NCI-H1694 (cell line): ENCODE data around the gene VPS4A.
"Not testable (repeated sequence)": the region's sequence is repeated elsewhere in the genome, so short reads cannot be mapped to it uniquely, and the experiment has no call there.

Experiments
- DNase-seq: peaks from one replicate; lab custom pipeline; 2025; lab: John Stamatoyannopoulos, UW

The VPS4A gene

GRCh38 chr16:69327585-69328310, 16.6 kb downstream of the VPS4A start:
- DNase-seq = no peak

GRCh38 chr16:69328854-69329316, 17.7 kb downstream of the VPS4A start:
- DNase-seq = no peak

- no peak for DNase-seq
These were observed 18.5 kb downstream of the VPS4A start for GRCh38 chr16:69329369-69330285.

GRCh38 chr16:69330286-69331109, 19.3 kb downstream of the VPS4A start, which contains the start of gene PDF:
Gene PDF (minus strand): TSS chr16:69330588. CDS start chr16:69330570, 18 bp downstream.
- DNase-seq = peak; percentile 82

- no peak for DNase-seq
These were observed 23.5 kb downstream of the VPS4A start for GRCh38 chr16:69334696-69335095.

- DNase-seq = no peak
These were observed 27.6 kb downstream of the VPS4A start for GRCh38 chr16:69338557-69339288.

GRCh38 chr16:69339289-69340094, 28.3 kb downstream of the VPS4A start, which contains the start of the genes COG8 and NIP7:
Gene COG8 (minus strand): TSS chr16:69339564. CDS start chr16:69339552, 12 bp downstream.
Gene NIP7 (plus strand): TSS chr16:69339772. CDS start chr16:69339830, 58 bp downstream.
- DNase-seq = peak; percentile 97

GRCh38 chr16:69340095-69340644, 29.0 kb downstream of the VPS4A start:
- DNase-seq = no peak

GRCh38 chr16:69344171-69344570, 33.0 kb downstream of the VPS4A start:
- DNase-seq = no peak

GRCh38 chr16:69345923-69346322, 34.8 kb downstream of the VPS4A start:
- DNase-seq = no peak

- no peak for DNase-seq
These were observed 35.5 kb downstream of the VPS4A start for GRCh38 chr16:69346683-69347082.

- no peak for DNase-seq
These were observed 37.1 kb downstream of the VPS4A start for GRCh38 chr16:69348222-69348621.

- DNase-seq = no peak
These were observed 38.4 kb downstream of the VPS4A start for GRCh38 chr16:69349536-69349935.

- DNase-seq = no peak
These were observed 39.5 kb downstream of the VPS4A start for GRCh38 chr16:69350536-69351133.

- DNase-seq = peak; percentile 37
These were observed 40.3 kb downstream of the VPS4A start, which contains the start of gene TMED6 for GRCh38 chr16:69351309-69352027. Gene TMED6 (minus strand): TSS chr16:69351786. CDS start chr16:69351753, 33 bp downstream.

- not testable (repeated sequence) for DNase-seq
These were observed 48.9 kb downstream of the VPS4A start for GRCh38 chr16:69360070-69360469.

- DNase-seq = no peak
These were observed 52.1 kb downstream of the VPS4A start for GRCh38 chr16:69363281-69363717.

- DNase-seq = no peak
These were observed 52.9 kb downstream of the VPS4A start for GRCh38 chr16:69364088-69364487.

- DNase-seq = no peak
These were observed 54.8 kb downstream of the VPS4A start for GRCh38 chr16:69365901-69366300.
